HepG2 (cell line): ENCODE data around the gene ARRDC4. TPM values are rescaled to one million over a fixed set of nuclear protein-coding genes. Genes with fewer than 3 reads are reported as not detected.

Source experiments
- ATAC-seq: fragments of 200-7000 bp; cut with Tn5 transposase; 3 replicates; pipeline ENCODE4 v1.9.1; 2020; ENCODE audit warnings: mild to moderate bottlenecking, moderate library complexity
- BruUV-seq: library from RNA; stranded (reverse); fragments of 400-500 nt; replicated peaks from 2 replicates; lab custom pipeline; 2021; lab: Mats Ljungman, UMichigan
- CTCF ChIA-PET: fragments of 300-600 bp; formaldehyde crosslinking; extraction: SDS; loops from one replicate; lab custom pipeline; 2021; ENCODE audit warnings: low total read pairs, inconsistent platforms, low intra/inter-chr PET ratio; lab: Yijun Ruan, JAX
- POLR2A ChIA-PET: fragments of 350-600 bp; sonication (Branson Sonifier 250); formaldehyde crosslinking; loops from one replicate; lab custom pipeline; 2020; ENCODE audit warnings: antibody characterized with exemption, inconsistent platforms; lab: Yijun Ruan, JAX
- DNase-seq: peaks from one replicate; pipeline ENCODE4 v3.0.0-alpha.2; 2015; ENCODE audit warnings: low spot score
- FAIRE-seq: peaks from 3 replicates; lab custom pipeline; 2011; peaks lifted over from hg19 to GRCh38; lab: Jason Lieb, UNC
- H2AFZ ChIP-seq: one replicate; pipeline ENCODE4 v1.6.1; 2011; ENCODE audit warnings: low read length, inconsistent platforms
- H3K27ac ChIP-seq: fragments of 300-600 bp; 3 replicates; pipeline ENCODE4 v1.8.0; 2011; ENCODE audit warnings: mixed run types, mild to moderate bottlenecking, mixed read lengths, low read length, inconsistent platforms; ENCODE audit not compliant: insufficient read depth; ENCODE audit errors: extremely low read length
- H3K27me3 ChIP-seq, 2 experiments: fragments of 200-600 bp in 1 of 2; 2 replicates in 1 of 2; 3 replicates in 1 of 2; pipeline versions ENCODE4 v1.6.0 to v1.8.0; 2011; ENCODE audit warnings: low read length in 2 of 2, mild to moderate bottlenecking in 2 of 2, moderate library complexity in 2 of 2, inconsistent platforms in 1 of 2; ENCODE audit not compliant: insufficient read depth in 2 of 2, control insufficient read depth in 1 of 2
- H3K36me3 ChIP-seq, 2 experiments: fragments of 200-600 bp in 1 of 2; replicated peaks in 1 of 2; 2 replicates in 1 of 2; 3 replicates in 1 of 2; pipeline versions ENCODE4 v1.5.1 to v1.8.0; 2011; ENCODE audit warnings: low read length in 2 of 2, inconsistent platforms in 1 of 2; ENCODE audit not compliant: insufficient read depth in 2 of 2, control insufficient read depth in 1 of 2
- H3K4me1 ChIP-seq: 2 replicates; pipeline ENCODE4 v1.5.1; 2012; ENCODE audit warnings: low read length, inconsistent platforms; ENCODE audit not compliant: insufficient read depth
- H3K4me2 ChIP-seq: 2 replicates; pipeline ENCODE4 v1.6.0; 2011; ENCODE audit warnings: low read depth, low read length, inconsistent platforms
- H3K4me3 ChIP-seq, 3 experiments: fragments of 200-600 bp in 1 of 3; sonication (generic), shearing (Covaris generic) in 1 of 3; replicated peaks in 1 of 3; 2 replicates each; pipeline ENCODE4 v1.5.1; 2011 to 2016; ENCODE audit warnings: low read length in 3 of 3, inconsistent platforms in 2 of 3, low read depth in 2 of 3, mild to moderate bottlenecking in 2 of 3, control low read depth in 1 of 3, mixed read lengths in 1 of 3; ENCODE audit not compliant: insufficient read depth in 1 of 3
- H3K79me2 ChIP-seq: one replicate; pipeline ENCODE4 v1.6.1; 2011; ENCODE audit warnings: low read length, inconsistent platforms; ENCODE audit not compliant: insufficient read depth
- H3K9ac ChIP-seq: 2 replicates; pipeline ENCODE4 v1.6.0; 2011; ENCODE audit warnings: mild to moderate bottlenecking, low read depth, low read length, inconsistent platforms; ENCODE audit not compliant: insufficient read depth
- H3K9me3 ChIP-seq: 2 replicates; pipeline ENCODE4 v1.5.1; 2012; ENCODE audit warnings: mild to moderate bottlenecking, low read length
- H4K20me1 ChIP-seq: 2 replicates; pipeline ENCODE4 v1.6.0; 2011; ENCODE audit warnings: inconsistent platforms, mild to moderate bottlenecking, low read length, moderate library complexity; ENCODE audit not compliant: insufficient read depth
- E2F5 ChIP-seq: sonication (generic); formaldehyde crosslinking; conservative IDR thresholded peaks from 2 replicates; pipeline ENCODE4 v1.4.0; 2020; ENCODE audit warnings: missing genetic modification reagents
- ESRRA ChIP-seq: sonication (generic); formaldehyde crosslinking; IDR thresholded peaks from 2 replicates; pipeline ENCODE4 v1.5.1; 2020; ENCODE audit warnings: mild to moderate bottlenecking, low read depth, missing genetic modification reagents
- SIN3A ChIP-seq: IDR thresholded peaks from 2 replicates; pipeline ENCODE4 v1.6.1; 2011; ENCODE audit warnings: low read depth, mild to moderate bottlenecking, control low read depth, low read length, borderline replicate concordance
- ZFX ChIP-seq: sonication (generic); formaldehyde crosslinking; IDR thresholded peaks from 2 replicates; pipeline ENCODE4 v1.4.0; 2020; ENCODE audit warnings: mild to moderate bottlenecking, low read depth, missing genetic modification reagents, moderate library complexity
- ZNF574 ChIP-seq: sonication (generic); formaldehyde crosslinking; IDR thresholded peaks from 2 replicates; pipeline ENCODE4 v1.4.0; 2020; ENCODE audit warnings: missing genetic modification reagents
- ZNF616 ChIP-seq: sonication (generic); formaldehyde crosslinking; IDR thresholded peaks from 2 replicates; pipeline ENCODE4 v1.5.0; 2020; ENCODE audit warnings: low read depth, mild to moderate bottlenecking, missing genetic modification reagents
- ZNF782 ChIP-seq: sonication (generic); formaldehyde crosslinking; IDR thresholded peaks from 2 replicates; pipeline ENCODE4 v1.4.0; 2020; ENCODE audit warnings: missing genetic modification reagents, mild to moderate bottlenecking, borderline replicate concordance
- WGBS: methylation state at CpG from one replicate; pipeline ENCODE4 v1.1.6; 2017; ENCODE audit warnings: low lambda C conversion rate; 5-methylcytosine and 5-hydroxymethylcytosine counted together
- in situ Hi-C: cut with HindIII; loops from 2 replicates; pipeline ENCODE4 v1.10.0; 2017; ENCODE audit warnings: low pct_unique_long_range_greater_than_20kb; ENCODE audit not compliant: extremely low pct_ligation_motif_present
- intact Hi-C: fragments of 100-400 bp; cut with micrococcal nuclease; formaldehyde crosslinking; loops from one replicate; pipeline ENCODE4 v1.10.0; 2022; ENCODE audit not compliant: unreplicated experiment
- polyA plus RNA-seq, 8 experiments: library from polyadenylated mRNA; depleted of rRNA in 3 of 8; stranded (reverse) in 7 of 8; unstranded in 1 of 8; fragments of >200 nt; fragmentation: Illumina TruSeq in 4 of 8; extraction: Trizol in 4 of 8; gene quantifications; 2 replicates each; pipeline versions ENCODE4 v1.2.1 to v1.2.3, GENCODE V29; 2011 to 2016; ENCODE audit warnings: low read depth in 4 of 8, missing spikeins in 1 of 8, mixed read lengths in 1 of 8; ENCODE audit not compliant: insufficient read depth in 1 of 8
- total RNA-seq, 5 experiments: library from RNA; depleted of rRNA; stranded (reverse); fragments of >200 nt; fragmentation: Illumina TruSeq; extraction: Trizol; gene quantifications; 2 replicates each; pipeline ENCODE4 v1.2.3, GENCODE V29; 2016; ENCODE audit warnings: low read depth in 1 of 5

ARRDC4 gene
- total and polyA plus RNA-seq, 2 of the 13 experiments (the other 11 are each of a cell fraction or from before 2014, with no cell fraction given), result 1.5 to 2.5 TPM

GRCh38 chr15:98003996-98004395, 43.5 kb downstream of the ARRDC4 start (continued):
- no peak for TF ChIP-seq E2F5 (CRISPR knock-in tag)

- CTCF ChIA-PET, result no interaction called here
- intact Hi-C loops (no loop called here), in situ Hi-C loops (no loop called here)
- Histone ChIP-seq H3K9ac (no peak overlapping the region), H3K36me3 (no peaks in the 10 kb centered on the region), H3K79me2 (no peaks in the 10 kb centered on the region), H3K27me3 (peaks cover 0 to 4% of the 10 kb centered on the region in 2 experiments; a peak in 2 of 5 replicates), H3K27ac (no peak overlapping the region), H3K4me3 (no peak overlapping the region), H2AFZ (no peak overlapping the region), H3K4me2 (no peak overlapping the region), H3K9me3 (no peaks in the 10 kb centered on the region), H4K20me1 (no peaks in the 10 kb centered on the region), H3K4me1 (peaks cover 24% of the 10 kb centered on the region)
- WGBS, result 20% methylated on average over 9 of the region's 9 CpGs
- no TSS peak for BruUV-seq
- FAIRE-seq, result no peak
- no peak for TF ChIP-seq ZNF616 (CRISPR knock-in tag)
- TF ChIP-seq ESRRA, result no peak
- no peak for TF ChIP-seq ZNF782 (CRISPR knock-in tag)
- no peak for TF ChIP-seq ZFX (CRISPR knock-in tag)
- ATAC-seq, result no peak
- no peak for DNase-seq
- POLR2A ChIA-PET, result no interaction called here
These were observed 45.2 kb downstream of the ARRDC4 start for GRCh38 chr15:98005659-98006058.

GRCh38 chr15:98009169-98009568, 48.7 kb downstream of the ARRDC4 start:
- Histone ChIP-seq H3K9me3 (no peaks in the 10 kb centered on the region), H3K36me3 (no peaks in the 10 kb centered on the region), H3K4me2 (no peak overlapping the region), H3K27ac (no peak overlapping the region)
- FAIRE-seq, result no peak
- no TSS peak for BruUV-seq
- DNase-seq, result no peak
- TF ChIP-seq SIN3A, result no peak
- TF ChIP-seq ZNF574, result no peak
- TF ChIP-seq, all 625 proteins: peak for 0
- intact Hi-C loops (no loop called here), in situ Hi-C loops (no loop called here)
- no peaks in the 10 kb centered on the region for H3K79me2 ChIP-seq
- ATAC-seq, result no peak
- WGBS, result 15% methylated on average over 4 of the region's 4 CpGs
- H3K4me1 ChIP-seq, result peaks cover 2% of the 10 kb centered on the region; the same call in 1 of the 2 replicates
- no peak overlapping the region for H3K4me3 ChIP-seq
- POLR2A ChIA-PET, result no interaction called here
- peaks cover 0 to 4% of the 10 kb centered on the region in 2 experiments; a peak in 1 of 5 replicates for H3K27me3 ChIP-seq
- H4K20me1 ChIP-seq, result no peaks in the 10 kb centered on the region
- no peak overlapping the region for H2AFZ ChIP-seq
- H3K9ac ChIP-seq, result no peak overlapping the region
- CTCF ChIA-PET, result no interaction called here
